ENCODE measurements around the gene MAML2.

DNA sequence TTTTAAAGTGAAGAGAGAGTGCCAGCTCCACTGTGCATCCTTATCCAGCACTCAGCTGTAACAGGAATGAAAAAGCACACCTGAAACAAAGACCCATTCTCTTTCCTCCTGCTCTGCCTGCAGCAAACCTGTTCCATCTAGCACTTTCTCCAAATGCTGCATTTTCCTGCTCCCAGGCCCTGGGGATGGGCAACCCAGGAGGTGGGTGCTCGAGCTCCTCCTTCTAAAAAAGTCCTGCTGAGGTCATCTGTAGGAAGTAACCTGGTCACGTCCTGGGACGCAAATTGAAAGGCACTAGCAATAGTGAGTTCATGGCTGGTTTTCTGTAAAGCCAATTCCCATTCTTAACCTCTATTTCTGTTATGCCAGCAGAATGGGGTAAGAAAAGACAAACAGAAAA, 173.7 kb downstream of the MAML2 start:
- TF ChIP-seq, protein P1, sequence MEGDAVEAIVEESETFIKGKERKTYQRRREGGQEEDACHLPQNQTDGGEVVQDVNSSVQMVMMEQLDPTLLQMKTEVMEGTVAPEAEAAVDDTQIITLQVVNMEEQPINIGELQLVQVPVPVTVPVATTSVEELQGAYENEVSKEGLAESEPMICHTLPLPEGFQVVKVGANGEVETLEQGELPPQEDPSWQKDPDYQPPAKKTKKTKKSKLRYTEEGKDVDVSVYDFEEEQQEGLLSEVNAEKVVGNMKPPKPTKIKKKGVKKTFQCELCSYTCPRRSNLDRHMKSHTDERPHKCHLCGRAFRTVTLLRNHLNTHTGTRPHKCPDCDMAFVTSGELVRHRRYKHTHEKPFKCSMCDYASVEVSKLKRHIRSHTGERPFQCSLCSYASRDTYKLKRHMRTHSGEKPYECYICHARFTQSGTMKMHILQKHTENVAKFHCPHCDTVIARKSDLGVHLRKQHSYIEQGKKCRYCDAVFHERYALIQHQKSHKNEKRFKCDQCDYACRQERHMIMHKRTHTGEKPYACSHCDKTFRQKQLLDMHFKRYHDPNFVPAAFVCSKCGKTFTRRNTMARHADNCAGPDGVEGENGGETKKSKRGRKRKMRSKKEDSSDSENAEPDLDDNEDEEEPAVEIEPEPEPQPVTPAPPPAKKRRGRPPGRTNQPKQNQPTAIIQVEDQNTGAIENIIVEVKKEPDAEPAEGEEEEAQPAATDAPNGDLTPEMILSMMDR (IDR thresholded peaks at IDR 0.05) = no peak
- TF ChIP-seq, protein P2, sequence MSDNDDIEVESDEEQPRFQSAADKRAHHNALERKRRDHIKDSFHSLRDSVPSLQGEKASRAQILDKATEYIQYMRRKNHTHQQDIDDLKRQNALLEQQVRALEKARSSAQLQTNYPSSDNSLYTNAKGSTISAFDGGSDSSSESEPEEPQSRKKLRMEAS (IDR thresholded peaks at IDR 0.05; ENCODE audit: low read depth) = no peak
- TF ChIP-seq SIN3A (IDR thresholded peaks at IDR 0.05; ENCODE audit: borderline replicate concordance, low read depth, low read length) = no peak
- TF ChIP-seq EZH2phosphoT487 (IDR thresholded peaks at IDR 0.05; ENCODE audit: borderline replicate concordance, low read depth) = no peak
- TF ChIP-seq RAD21 (IDR thresholded peaks at IDR 0.05; ENCODE audit: low read length) = no peak

Measured in SK-N-SH (cell line).